OCI-LY3 (cell line): ENCODE data around the gene KLHL42.

ENCODE experiments used
- H2AFZ ChIP-seq: fragments of 200-600, 300-600 bp; shearing (Covaris generic); 2 replicates; pipeline ENCODE4 v1.6.0; 2014; ENCODE audit warnings: antibody characterized with exemption, low read depth, low read length
- H3K27ac ChIP-seq: fragments of 200-600, 300-600 bp; sonication (generic); 2 replicates; pipeline ENCODE4 v1.5.1; 2014; ENCODE audit warnings: mild to moderate bottlenecking, low read length, moderate library complexity, mixed read lengths
- H3K27me3 ChIP-seq: fragments of 200-600, 300-600 bp; sonication (generic); 2 replicates; pipeline ENCODE4 v1.6.1; 2014; ENCODE audit warnings: low read depth, low read length, mixed read lengths
- H3K36me3 ChIP-seq: fragments of 200-600, 300-600 bp; sonication (generic); replicated peaks from 2 replicates; pipeline ENCODE3; 2014; ENCODE audit warnings: low read depth, low read length, mixed read lengths
- H3K4me1 ChIP-seq: fragments of 300-600, 200-600 bp; sonication (generic); 2 replicates; pipeline ENCODE4 v1.6.1; 2014; ENCODE audit warnings: low read length, mixed read lengths
- H3K4me2 ChIP-seq: fragments of 200-600, 300-600 bp; sonication (generic); 2 replicates; pipeline ENCODE4 v1.6.1; 2014; ENCODE audit warnings: low read length, mixed read lengths
- H3K4me3 ChIP-seq: fragments of 300-600, 200-600 bp; sonication (generic); 2 replicates; pipeline ENCODE4 v1.5.1; 2014; ENCODE audit warnings: antibody characterized with exemption, mild to moderate bottlenecking, low read length, moderate library complexity
- H3K79me2 ChIP-seq: fragments of 300-600, 200-600 bp; shearing (Covaris generic); 2 replicates; pipeline ENCODE4 v1.6.1; 2014; ENCODE audit warnings: mild to moderate bottlenecking, low read length, mixed read lengths
- H3K9ac ChIP-seq: fragments of 300-600, 200-600 bp; shearing (Covaris generic); 2 replicates; pipeline ENCODE4 v1.6.0; 2014; ENCODE audit warnings: mild to moderate bottlenecking, low read length, moderate library complexity
- H3K9me3 ChIP-seq: fragments of 200-600, 300-600 bp; shearing (Covaris generic); 2 replicates; pipeline ENCODE4 v1.6.1; 2014; ENCODE audit warnings: low read length, mixed read lengths; ENCODE audit not compliant: insufficient read depth
- H4K20me1 ChIP-seq: fragments of 200-600, 300-600 bp; sonication (generic); 2 replicates; pipeline ENCODE4 v1.6.1; 2016; ENCODE audit warnings: low read length, mixed read lengths; ENCODE audit not compliant: insufficient read depth
- EZH2phosphoT487 ChIP-seq: fragments of 200-600 bp; shearing (Covaris generic); IDR thresholded peaks from 2 replicates; pipeline ENCODE4 v1.6.1; 2018; ENCODE audit warnings: antibody characterized with exemption, mixed run types, low read depth
- TF ChIP-seq, protein P1 (sequence below): fragments of 200-600, 300-600 bp; sonication (generic); IDR thresholded peaks from 2 replicates; pipeline ENCODE4 v1.5.1; 2014; ENCODE audit warnings: antibody characterized with exemption, low read length, low read depth

Gene KLHL42

DNA sequence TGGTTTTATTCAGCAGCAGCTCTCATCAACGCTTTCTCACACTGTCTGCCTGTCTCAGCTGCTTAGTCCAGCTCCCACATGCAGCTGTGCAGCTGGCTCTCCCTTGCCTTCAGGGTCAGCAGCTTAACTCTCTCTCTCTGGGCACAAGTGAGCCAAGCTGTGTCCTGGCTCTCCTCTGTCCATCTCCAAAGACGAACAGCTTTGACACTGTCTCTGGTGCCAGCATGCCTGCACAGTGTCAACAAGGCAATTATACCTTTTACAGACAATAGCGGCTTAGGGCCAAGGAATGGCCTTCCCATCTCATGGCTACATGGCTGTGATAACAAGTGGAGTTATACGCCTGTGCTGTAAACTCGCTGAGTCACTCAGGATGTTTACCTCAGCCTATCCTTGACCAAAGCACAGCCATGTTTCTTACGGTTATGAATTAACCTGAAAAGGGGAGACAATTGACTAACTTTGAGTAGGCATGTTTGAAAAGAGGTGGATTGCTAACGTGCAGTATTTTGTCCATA, 38.4 kb downstream of the KLHL42 start:
- Histone ChIP-seq H2AFZ (no peak overlapping the region), H3K27ac (no peak overlapping the region)

GRCh38 chr12:27820564-27820963, 40.5 kb downstream of the KLHL42 start:
- no peak overlapping the region for H2AFZ ChIP-seq
- H3K9me3 ChIP-seq: no peaks in the 10 kb centered on the region
- no peak overlapping the region for H3K4me2 ChIP-seq
- no peaks in the 10 kb centered on the region for H4K20me1 ChIP-seq
- no peak for TF ChIP-seq EZH2phosphoT487
- TF ChIP-seq, protein P1, sequence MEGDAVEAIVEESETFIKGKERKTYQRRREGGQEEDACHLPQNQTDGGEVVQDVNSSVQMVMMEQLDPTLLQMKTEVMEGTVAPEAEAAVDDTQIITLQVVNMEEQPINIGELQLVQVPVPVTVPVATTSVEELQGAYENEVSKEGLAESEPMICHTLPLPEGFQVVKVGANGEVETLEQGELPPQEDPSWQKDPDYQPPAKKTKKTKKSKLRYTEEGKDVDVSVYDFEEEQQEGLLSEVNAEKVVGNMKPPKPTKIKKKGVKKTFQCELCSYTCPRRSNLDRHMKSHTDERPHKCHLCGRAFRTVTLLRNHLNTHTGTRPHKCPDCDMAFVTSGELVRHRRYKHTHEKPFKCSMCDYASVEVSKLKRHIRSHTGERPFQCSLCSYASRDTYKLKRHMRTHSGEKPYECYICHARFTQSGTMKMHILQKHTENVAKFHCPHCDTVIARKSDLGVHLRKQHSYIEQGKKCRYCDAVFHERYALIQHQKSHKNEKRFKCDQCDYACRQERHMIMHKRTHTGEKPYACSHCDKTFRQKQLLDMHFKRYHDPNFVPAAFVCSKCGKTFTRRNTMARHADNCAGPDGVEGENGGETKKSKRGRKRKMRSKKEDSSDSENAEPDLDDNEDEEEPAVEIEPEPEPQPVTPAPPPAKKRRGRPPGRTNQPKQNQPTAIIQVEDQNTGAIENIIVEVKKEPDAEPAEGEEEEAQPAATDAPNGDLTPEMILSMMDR: no peak
- H3K9ac ChIP-seq: no peak overlapping the region
- peaks cover 46% of the 10 kb centered on the region for H3K4me1 ChIP-seq
- no peak overlapping the region for H3K27ac ChIP-seq
- H3K79me2 ChIP-seq: no peaks in the 10 kb centered on the region
- H3K36me3 ChIP-seq: no peaks in the 10 kb centered on the region
- H3K4me3 ChIP-seq: no peak overlapping the region
- H3K27me3 ChIP-seq: no peaks in the 10 kb centered on the region

More for the DNA sequence above, 38.4 kb downstream of the KLHL42 start:
- TF ChIP-seq, protein P1: no peak
- TF ChIP-seq EZH2phosphoT487: no peak
- Histone ChIP-seq H3K4me3 (no peak overlapping the region), H3K9me3 (no peaks in the 10 kb centered on the region), H3K9ac (no peak overlapping the region), H4K20me1 (no peaks in the 10 kb centered on the region), H3K4me1 (peaks cover 31% of the 10 kb centered on the region), H3K36me3 (no peaks in the 10 kb centered on the region), H3K4me2 (no peak overlapping the region), H3K79me2 (no peaks in the 10 kb centered on the region), H3K27me3 (no peaks in the 10 kb centered on the region)

GRCh38 chr12:27821259-27821973, 41.4 kb downstream of the KLHL42 start:
- no peaks in the 10 kb centered on the region for H3K36me3 ChIP-seq
- peak overlapping the region; percentile 71 for H3K4me3 ChIP-seq
- no peaks in the 10 kb centered on the region for H4K20me1 ChIP-seq
- H3K4me1 ChIP-seq: peaks cover 46% of the 10 kb centered on the region
- H3K9me3 ChIP-seq: no peaks in the 10 kb centered on the region
- peak overlapping the region; percentile 42 for H3K9ac ChIP-seq
- H2AFZ ChIP-seq: peak overlapping the region; percentile 70; the same call in 1 of the 2 replicates
- no peaks in the 10 kb centered on the region for H3K27me3 ChIP-seq
- peak overlapping the region; percentile 50; the same call in 1 of the 2 replicates for H3K27ac ChIP-seq
- no peaks in the 10 kb centered on the region for H3K79me2 ChIP-seq
- TF ChIP-seq, protein P1: peak; percentile 70
- no peak for TF ChIP-seq EZH2phosphoT487
- H3K4me2 ChIP-seq: peak overlapping the region; percentile 89

- no peaks in the 10 kb centered on the region for H4K20me1 ChIP-seq
- peak overlapping the region; percentile 70; the same call in 1 of the 2 replicates for H2AFZ ChIP-seq
- no peaks in the 10 kb centered on the region for H3K27me3 ChIP-seq
- no peaks in the 10 kb centered on the region for H3K36me3 ChIP-seq
- TF ChIP-seq, protein P1: no peak
- no peak for TF ChIP-seq EZH2phosphoT487
- H3K4me2 ChIP-seq: peak overlapping the region; percentile 89
- H3K4me1 ChIP-seq: peaks cover 46% of the 10 kb centered on the region
- peak overlapping the region; percentile 42 for H3K9ac ChIP-seq
- H3K79me2 ChIP-seq: no peaks in the 10 kb centered on the region
- no peaks in the 10 kb centered on the region for H3K9me3 ChIP-seq
- peak overlapping the region; percentile 50 for H3K27ac ChIP-seq
- peak overlapping the region; percentile 71 for H3K4me3 ChIP-seq
Measured at GRCh38 chr12:27822076-27822712, 42.2 kb downstream of the KLHL42 start.
